Panc1 (cell line): ENCODE data around the gene CREB5.

ENCODE experiments used
- POLR2AphosphoS5 ChIP-seq: IDR thresholded peaks from 2 replicates; pipeline ENCODE4 v1.6.1; 2012; ENCODE audit warnings: mild to moderate bottlenecking, low read depth, low read length, moderate library complexity
- SIN3A ChIP-seq: IDR thresholded peaks from 2 replicates; pipeline ENCODE4 v1.6.1; 2012; ENCODE audit warnings: low read depth, mild to moderate bottlenecking, low read length, moderate library complexity, borderline replicate concordance; ENCODE audit not compliant: insufficient read depth
- TCF7L2 ChIP-seq: IDR thresholded peaks from 2 replicates; pipeline ENCODE4 v1.6.1; 2011; ENCODE audit warnings: mild to moderate bottlenecking, low read depth, low read length, inconsistent platforms
- TF ChIP-seq, protein P1 (sequence below): fragments of 450-650 bp; IDR thresholded peaks from 2 replicates; pipeline ENCODE4 v1.5.1; 2017; ENCODE audit warnings: mild to moderate bottlenecking
- TF ChIP-seq, protein P2 (sequence below), 2 experiments: IDR thresholded peaks; 2 replicates each; pipeline ENCODE4 v1.6.1; 2011 to 2012; ENCODE audit warnings: low read depth in 2 of 2, control low read depth in 1 of 2, low read length in 1 of 2, mild to moderate bottlenecking in 1 of 2, moderate library complexity in 1 of 2; ENCODE audit not compliant: insufficient read depth in 1 of 2

- TF ChIP-seq POLR2AphosphoS5: no peak
- TF ChIP-seq, protein P1, sequence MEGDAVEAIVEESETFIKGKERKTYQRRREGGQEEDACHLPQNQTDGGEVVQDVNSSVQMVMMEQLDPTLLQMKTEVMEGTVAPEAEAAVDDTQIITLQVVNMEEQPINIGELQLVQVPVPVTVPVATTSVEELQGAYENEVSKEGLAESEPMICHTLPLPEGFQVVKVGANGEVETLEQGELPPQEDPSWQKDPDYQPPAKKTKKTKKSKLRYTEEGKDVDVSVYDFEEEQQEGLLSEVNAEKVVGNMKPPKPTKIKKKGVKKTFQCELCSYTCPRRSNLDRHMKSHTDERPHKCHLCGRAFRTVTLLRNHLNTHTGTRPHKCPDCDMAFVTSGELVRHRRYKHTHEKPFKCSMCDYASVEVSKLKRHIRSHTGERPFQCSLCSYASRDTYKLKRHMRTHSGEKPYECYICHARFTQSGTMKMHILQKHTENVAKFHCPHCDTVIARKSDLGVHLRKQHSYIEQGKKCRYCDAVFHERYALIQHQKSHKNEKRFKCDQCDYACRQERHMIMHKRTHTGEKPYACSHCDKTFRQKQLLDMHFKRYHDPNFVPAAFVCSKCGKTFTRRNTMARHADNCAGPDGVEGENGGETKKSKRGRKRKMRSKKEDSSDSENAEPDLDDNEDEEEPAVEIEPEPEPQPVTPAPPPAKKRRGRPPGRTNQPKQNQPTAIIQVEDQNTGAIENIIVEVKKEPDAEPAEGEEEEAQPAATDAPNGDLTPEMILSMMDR: no peak
- TF ChIP-seq SIN3A: no peak
- TF ChIP-seq TCF7L2: no peak
- TF ChIP-seq, protein P2, sequence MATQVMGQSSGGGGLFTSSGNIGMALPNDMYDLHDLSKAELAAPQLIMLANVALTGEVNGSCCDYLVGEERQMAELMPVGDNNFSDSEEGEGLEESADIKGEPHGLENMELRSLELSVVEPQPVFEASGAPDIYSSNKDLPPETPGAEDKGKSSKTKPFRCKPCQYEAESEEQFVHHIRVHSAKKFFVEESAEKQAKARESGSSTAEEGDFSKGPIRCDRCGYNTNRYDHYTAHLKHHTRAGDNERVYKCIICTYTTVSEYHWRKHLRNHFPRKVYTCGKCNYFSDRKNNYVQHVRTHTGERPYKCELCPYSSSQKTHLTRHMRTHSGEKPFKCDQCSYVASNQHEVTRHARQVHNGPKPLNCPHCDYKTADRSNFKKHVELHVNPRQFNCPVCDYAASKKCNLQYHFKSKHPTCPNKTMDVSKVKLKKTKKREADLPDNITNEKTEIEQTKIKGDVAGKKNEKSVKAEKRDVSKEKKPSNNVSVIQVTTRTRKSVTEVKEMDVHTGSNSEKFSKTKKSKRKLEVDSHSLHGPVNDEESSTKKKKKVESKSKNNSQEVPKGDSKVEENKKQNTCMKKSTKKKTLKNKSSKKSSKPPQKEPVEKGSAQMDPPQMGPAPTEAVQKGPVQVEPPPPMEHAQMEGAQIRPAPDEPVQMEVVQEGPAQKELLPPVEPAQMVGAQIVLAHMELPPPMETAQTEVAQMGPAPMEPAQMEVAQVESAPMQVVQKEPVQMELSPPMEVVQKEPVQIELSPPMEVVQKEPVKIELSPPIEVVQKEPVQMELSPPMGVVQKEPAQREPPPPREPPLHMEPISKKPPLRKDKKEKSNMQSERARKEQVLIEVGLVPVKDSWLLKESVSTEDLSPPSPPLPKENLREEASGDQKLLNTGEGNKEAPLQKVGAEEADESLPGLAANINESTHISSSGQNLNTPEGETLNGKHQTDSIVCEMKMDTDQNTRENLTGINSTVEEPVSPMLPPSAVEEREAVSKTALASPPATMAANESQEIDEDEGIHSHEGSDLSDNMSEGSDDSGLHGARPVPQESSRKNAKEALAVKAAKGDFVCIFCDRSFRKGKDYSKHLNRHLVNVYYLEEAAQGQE (IDR thresholded peaks at IDR 0.05; ENCODE audit: insufficient read depth in 1 of 2, low read depth in 2 of 2, low read length in 1 of 2): no peak
Measured at GRCh38 chr7:28427236-28427635, 14.9 kb downstream of the CREB5 start.
